Suppressor macrophage treated with lipopolysaccharide for 4 hours (primary cell): Measurements from ENCODE around the gene UBE4B.
"Not testable (repeated sequence)": the region's sequence is repeated elsewhere in the genome, so short reads cannot be mapped to it uniquely, and the experiment has no call there.

Experiments used
- DNase-seq: peaks from one replicate; pipeline ENCODE4 v3.0.0-alpha.2; 2020

Gene UBE4B

GRCh38 chr1:10045480-10046355, 13.0 kb downstream of the UBE4B start:
- DNase-seq, result no peak

DNA sequence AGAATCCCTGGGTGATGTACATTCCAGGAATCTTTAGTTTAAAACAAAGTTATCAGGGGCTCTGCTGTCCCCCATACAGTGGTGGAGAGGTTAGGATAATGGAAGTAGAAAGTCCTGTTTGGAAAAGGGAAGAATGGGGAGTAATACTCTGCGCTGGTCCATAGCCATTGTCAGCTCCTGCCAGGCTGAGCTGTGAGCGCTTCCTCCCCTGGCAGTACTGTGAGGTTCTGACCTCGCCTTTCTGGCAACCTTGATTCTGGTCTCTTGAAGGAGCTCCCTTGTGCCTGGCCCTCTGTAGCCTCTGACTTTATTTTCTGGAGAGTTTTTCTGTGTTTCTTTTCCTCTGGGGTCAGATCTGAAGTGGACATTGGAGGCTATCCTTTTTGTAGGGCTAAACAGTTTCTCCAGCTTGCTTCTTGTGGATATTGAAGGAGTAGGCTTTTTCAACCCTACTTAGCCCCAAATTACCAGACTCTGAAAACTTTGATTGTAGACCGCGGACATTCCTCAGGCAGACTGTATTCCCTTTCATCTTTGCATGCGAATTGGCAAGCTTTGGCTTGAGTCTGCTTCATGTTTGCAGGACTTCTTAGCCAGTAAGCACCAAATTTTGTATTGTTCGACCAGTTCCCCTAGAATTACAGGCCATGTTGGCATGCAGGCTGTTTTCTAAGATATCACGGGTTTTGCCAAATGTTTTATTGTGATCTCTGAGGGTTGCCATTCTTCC, 13.8 kb downstream of the UBE4B start:
- no peak for DNase-seq

GRCh38 chr1:10048601-10049000, 15.8 kb downstream of the UBE4B start:
- DNase-seq, result no peak

DNA sequence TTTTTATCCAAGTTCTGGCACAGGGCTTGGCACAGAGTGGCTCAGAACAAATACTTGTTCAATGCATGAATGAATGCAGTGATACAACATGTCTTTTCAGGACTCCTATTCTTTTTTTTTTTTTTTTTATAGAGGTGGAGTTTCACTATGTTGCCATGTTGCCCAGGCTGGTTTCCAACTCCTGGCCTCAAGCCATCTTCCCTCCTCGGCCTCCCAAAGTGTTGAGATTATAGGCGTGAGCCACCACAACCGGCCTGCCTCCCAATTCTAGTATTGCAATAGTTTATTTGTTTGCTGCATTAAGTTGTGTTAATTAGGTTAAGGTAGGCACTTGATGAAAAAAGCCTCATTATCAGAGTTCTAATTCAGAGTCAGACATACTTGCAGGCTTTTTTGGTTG, 17.9 kb downstream of the UBE4B start:
- DNase-seq, result no peak

- DNase-seq, result no peak
These were observed 18.9 kb downstream of the UBE4B start for GRCh38 chr1:10051656-10052055.

DNA sequence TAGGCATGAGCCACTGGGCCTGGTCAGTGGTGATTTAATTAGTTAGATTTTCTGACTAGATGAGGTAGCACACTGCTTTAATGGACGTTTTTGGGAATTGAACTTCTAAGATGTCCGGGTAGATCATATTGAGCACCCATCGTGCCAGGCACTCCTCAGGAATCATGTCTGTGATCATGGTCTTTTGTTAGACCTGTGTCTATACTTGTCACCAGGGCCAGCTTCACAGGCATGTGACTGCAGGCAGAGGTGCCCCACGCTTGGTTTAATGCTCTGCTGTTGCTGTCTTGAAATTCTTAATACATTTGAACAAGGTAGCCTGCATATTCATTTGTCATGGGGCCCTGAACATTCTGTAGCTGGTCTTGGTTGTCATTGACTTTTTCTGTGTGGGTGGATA, 19.6 kb downstream of the UBE4B start:
- no peak for DNase-seq

DNA sequence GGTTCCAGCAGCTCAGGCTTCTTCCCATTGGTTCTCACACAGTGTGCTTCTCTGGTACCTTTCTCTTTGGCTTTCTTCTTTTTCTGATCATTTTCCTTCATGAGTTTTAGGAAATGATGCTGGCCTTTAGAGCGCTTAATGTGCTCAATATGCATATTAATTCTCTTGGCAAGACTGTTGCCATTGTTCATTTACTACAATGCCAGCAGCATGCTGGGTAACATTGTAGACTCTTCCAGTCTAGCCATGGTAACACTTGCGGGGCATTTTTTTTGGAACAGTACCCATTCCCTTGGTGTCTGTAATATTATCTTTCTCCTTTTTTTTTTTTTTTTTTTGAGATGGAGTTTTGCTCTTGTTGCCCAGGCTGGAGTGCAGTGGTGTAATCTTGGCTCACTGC, 21.7 kb downstream of the UBE4B start:
- no peak for DNase-seq

GRCh38 chr1:10056599-10056987, 23.8 kb downstream of the UBE4B start:
- DNase-seq, result peak; percentile 39

GRCh38 chr1:10057343-10057742, 24.6 kb downstream of the UBE4B start:
- DNase-seq, result peak; percentile 44

DNA sequence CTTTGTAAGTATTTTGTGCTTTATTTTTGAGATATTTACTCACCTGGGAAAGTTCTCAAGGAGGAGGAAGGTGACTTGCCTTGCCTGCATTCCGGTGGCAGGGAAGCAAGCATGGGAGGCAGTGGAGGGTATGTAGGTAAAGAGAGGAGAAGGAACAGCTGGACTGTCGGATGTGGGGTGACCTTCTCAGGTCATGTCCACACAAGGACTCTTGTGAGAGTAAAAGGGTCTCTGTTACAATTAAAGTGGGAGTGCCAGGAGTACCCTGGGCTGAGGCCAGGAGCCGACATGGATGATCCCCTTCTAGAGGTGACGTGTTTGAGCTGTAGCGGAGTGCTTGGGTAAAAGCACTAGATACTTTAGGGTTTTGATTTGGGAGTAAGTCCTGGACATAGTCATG, 25.0 kb downstream of the UBE4B start:
- no peak for DNase-seq

DNA sequence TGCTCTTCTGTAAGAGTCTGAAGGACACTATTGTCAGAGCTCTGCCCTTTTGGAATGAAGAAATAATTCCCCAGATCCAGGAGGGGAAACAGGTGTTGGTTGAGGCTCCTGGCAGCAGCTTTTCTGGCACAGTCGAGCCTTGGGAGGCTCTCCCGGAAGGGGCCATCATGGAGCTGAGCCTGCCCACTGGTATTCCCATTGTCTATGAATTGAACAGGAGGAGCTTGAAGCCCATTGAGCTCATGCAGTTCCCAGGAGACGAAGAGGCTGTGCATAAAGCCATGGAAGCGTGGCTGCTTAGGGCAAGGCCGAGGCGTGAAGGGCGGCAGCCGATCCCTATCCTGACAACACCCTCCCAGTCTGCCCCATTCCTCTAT, 26.6 kb downstream of the UBE4B start:
- no peak for DNase-seq

DNA sequence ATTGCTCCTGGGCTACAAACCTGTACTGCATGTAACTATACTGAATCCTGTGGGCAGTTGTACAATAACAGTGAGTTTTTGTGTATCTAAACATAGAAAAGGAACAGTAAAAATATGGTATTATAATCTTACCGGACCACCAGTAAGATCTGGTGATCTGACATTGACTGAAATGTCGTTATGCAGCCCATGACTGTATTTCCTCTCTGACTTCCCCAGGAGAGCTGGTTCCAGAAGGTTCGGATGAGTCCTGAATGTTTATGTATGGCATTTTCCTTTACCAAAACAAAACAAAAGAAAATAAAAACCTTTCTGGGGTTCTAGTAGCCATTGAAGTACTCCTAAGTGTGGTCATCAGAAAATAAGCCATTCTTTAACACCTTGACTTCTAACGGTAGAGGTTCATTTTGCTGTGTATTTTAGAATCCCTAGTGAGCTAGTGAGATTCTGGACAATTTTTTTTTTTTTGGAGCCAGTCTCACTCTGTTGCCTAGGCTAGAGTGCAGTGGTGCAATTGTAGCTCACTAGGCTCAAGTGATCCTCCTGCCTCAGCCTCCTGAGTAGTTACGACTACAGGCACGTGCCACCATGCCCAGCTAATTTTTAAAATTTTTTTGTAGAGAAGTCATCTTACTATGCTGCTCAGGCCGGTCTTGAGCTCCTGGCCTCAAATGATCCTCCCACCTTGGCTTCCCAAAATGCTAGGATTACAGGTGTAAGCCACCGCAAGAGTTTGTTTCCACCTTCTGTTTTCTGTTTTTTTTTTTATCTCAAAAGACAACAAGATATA, 27.7 kb downstream of the UBE4B start:
- DNase-seq, result no peak

DNA sequence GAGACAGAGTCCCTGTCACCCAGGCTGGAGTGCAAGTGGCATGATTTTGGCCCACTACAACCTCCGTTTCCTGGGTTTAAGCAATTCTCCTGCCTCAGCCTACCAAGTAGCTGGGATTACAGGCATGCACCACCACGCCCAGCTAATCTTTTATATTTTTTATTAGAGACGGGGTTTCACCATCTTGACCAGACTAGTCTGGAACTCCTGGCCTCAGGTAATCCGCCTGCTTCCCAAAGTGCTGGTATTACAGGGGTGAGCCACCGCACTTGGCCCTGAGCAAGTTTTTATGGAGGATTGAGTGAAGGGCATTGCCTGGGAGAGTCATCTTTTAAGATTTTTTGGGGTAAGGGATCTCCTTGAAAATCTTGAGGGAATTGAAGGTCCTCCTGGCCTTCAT, 28.5 kb downstream of the UBE4B start:
- DNase-seq, result no peak

DNA sequence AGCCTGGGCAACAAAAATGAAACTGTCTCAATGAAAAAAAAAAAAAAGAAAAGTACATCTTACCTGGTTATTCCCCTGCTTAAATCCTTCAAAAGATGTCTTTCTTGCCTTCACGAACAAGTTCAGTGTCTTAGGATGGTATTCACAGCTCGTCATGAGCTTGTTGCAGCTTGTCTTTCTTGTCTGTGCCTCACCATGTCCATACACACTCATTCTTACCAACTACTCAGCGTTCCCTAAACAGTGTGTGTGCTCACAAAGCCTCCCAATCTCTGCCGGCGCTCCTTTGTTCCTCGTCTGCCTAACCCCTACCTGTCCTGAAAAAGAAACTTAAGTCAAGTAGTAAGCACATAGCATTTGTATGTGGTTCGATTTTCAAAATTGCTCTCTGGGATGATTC, 31.1 kb downstream of the UBE4B start:
- DNase-seq, result no peak

DNA sequence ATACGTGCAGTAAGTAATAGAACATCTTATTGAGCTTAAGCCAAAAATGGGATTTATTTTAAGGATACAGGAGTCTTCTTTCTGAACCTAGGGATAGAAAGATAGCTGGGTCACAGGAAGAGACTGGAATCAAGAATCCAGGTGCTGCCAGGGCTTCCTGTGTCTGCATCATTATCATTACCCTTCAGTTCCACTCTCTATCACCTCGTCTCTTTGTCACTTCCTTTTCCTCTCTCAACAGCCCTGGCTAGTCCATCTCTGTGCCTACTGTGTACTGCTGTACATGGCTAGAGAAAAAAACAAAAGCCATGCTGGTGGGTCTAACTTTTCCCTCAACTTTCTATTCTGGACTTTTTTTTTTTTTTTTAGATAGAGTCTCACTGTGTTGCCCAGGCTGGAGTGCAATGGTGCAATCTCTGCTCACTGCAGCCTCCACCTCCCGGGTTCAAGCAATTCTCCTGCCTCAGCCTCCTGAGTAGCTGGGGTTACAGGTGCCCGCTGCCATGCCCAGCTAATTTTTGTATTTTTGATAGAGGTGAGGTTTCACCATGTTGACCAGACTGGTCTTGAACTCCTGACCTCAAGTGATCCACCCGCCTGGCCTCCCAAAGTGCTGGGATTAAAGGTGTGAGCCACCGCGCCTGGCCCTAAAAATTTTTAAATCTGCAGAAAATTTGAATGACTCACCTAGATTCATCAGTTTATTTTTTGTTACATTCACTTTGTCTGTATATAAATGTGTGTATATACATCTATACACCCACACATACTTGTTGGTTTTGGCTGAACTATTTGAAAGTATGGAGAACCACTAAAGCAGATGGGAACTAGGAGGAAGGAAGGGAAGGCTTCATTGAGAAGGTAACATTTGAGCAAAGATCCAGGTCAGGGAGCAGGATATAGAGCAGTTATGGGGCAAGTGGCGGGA, 31.9 kb downstream of the UBE4B start:
- no peak for DNase-seq

GRCh38 chr1:10065344-10065685, 32.6 kb downstream of the UBE4B start:
- DNase-seq, result peak; percentile 77

- no peak for DNase-seq
These were observed 33.0 kb downstream of the UBE4B start for GRCh38 chr1:10065760-10066159.

DNA sequence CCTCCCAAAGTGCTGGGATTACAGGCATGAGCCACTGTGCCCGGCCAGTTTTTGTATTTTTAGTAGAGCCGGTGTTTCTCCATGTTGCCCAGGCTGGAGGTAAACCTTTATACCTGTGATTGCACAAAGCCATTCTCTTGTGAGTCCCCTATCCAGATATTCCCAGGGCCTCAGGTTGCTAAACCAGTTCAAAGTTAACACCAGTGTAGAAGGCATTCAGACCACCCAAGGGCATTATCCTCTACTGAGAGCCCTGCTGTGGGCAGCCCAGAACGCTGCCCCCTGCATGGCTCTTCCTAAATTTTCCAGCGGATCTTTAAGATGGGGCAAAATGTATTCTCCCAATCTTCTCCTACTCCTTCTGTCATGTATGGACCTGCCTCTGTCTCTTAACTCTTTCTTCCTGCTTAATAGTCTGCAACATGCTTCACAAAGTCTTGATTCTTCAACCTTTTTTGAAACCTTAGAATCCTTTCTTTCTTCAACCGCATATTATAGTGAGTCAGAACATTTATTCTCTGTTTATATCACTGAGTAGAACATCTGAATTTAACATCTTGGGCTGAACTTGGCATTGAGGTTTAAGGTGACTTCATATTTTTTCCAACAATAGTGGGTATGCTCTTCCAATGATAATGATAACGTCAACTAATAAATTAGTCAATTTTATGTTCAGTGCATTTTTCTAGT, 36.0 kb downstream of the UBE4B start:
- no peak for DNase-seq

DNA sequence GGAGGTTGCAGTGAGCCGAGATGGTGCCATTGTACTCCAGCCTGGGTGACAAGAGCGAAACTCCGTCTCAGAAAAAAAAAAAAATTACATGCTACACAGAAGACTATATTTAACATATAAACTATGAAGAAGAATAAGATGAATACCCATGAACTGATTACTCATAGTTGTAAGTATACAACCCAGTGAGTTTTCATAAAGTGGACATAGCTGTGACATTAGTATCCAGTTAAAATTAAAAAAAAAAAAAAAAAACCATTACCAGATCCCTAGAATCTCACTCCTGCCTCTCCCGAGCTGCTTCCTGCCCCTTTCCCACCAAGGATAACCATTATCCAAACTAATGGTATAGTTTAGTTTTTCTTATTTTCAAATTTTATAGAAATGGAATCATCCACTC, 37.4 kb downstream of the UBE4B start:
- no peak for DNase-seq

- DNase-seq, result no peak
These were observed 38.9 kb downstream of the UBE4B start for GRCh38 chr1:10071640-10072039.

DNA sequence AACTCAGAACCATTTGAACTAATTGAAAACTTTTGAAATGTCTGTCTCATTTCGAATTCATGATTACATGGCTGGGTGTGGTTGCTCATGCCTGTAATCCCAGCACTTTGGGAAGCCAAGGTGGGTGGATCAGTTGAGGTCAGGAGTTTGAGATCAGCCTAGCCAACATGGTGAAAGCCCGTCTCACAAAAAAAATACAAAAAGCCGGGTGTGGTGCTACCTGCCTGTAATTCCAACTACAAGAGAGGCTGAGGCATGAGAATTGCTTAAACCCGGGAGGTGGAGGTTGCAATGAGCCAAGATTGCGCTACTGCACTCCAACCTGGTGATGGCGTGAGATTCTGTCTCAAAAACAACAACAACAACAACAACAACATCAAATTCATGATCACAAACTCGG, 40.6 kb downstream of the UBE4B start:
- DNase-seq, result not testable (repeated sequence)
